ENCODE measurements around the gene MX1. TPM values are rescaled to one million over a fixed set of nuclear protein-coding genes. Genes with fewer than 3 reads are reported as not detected.
A peak's percentile ranks its signal among the peaks of the same experiment; 100 is the strongest.

MX1 gene
- total RNA-seq, 1 donor from 2014 or later = 420 TPM

DNA sequence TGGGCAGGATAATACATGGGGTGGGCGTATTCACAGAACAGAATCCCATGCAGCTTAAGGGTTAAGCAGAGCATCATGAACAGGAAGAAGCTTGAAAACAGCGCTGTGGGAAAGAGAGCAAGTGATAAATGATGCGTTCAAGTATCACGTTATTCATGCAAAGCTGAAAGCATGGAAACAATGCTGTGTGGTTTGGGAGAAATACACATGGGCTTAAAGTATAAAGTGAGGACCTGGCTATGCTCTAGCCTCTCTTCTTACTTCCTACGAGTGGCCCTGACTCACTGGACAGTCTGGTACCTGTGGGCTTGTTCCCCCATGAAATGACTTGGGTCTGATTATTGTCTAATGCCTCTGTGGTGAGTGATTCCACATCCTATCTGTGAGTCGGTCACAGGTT lies 56.3 kb downstream of the MX1 start:
- Mint-ChIP-seq H3K27ac (ENCODE audit: unreplicated experiment) (peak overlapping the region; percentile 88), H3K9me3 (ENCODE audit: unreplicated experiment) (no peaks in the 10 kb centered on the region), H3K27me3 (ENCODE audit: low read depth, unreplicated experiment) (no peaks in the 10 kb centered on the region), H3K4me3 (ENCODE audit: unreplicated experiment) (no peak overlapping the region), H3K36me3 (ENCODE audit: low read depth, unreplicated experiment) (no peaks in the 10 kb centered on the region), H3K4me1 (ENCODE audit: low read depth, unreplicated experiment) (peaks cover 57% of the 10 kb centered on the region)
- H3K9me3 ChIP-seq (ENCODE audit: insufficient read depth, low read depth, low read length) = no peaks in the 10 kb centered on the region
- no peaks in the 10 kb centered on the region for H3K27me3 ChIP-seq (ENCODE audit: insufficient read depth, low read length)
- H3K4me1 ChIP-seq (ENCODE audit: insufficient read depth, low read length) = peaks cover 28% of the 10 kb centered on the region
- DNase-seq (ENCODE audit: low read depth) (peak; percentile 97), FAIRE-seq (peak; percentile 29)
- no peaks in the 10 kb centered on the region for H3K36me3 ChIP-seq (ENCODE audit: insufficient read depth, low read length)
- H4K20me1 ChIP-seq (ENCODE audit: insufficient read depth, low read length) = no peaks in the 10 kb centered on the region
- H3K79me2 ChIP-seq (ENCODE audit: insufficient read depth, low read length) = no peaks in the 10 kb centered on the region
- H3K9ac ChIP-seq (ENCODE audit: low read length) = peak overlapping the region; percentile 32
- H3K27ac ChIP-seq (ENCODE audit: low read depth, low read length) = peak overlapping the region; percentile 44
- TF ChIP-seq, protein P1, sequence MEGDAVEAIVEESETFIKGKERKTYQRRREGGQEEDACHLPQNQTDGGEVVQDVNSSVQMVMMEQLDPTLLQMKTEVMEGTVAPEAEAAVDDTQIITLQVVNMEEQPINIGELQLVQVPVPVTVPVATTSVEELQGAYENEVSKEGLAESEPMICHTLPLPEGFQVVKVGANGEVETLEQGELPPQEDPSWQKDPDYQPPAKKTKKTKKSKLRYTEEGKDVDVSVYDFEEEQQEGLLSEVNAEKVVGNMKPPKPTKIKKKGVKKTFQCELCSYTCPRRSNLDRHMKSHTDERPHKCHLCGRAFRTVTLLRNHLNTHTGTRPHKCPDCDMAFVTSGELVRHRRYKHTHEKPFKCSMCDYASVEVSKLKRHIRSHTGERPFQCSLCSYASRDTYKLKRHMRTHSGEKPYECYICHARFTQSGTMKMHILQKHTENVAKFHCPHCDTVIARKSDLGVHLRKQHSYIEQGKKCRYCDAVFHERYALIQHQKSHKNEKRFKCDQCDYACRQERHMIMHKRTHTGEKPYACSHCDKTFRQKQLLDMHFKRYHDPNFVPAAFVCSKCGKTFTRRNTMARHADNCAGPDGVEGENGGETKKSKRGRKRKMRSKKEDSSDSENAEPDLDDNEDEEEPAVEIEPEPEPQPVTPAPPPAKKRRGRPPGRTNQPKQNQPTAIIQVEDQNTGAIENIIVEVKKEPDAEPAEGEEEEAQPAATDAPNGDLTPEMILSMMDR (IDR thresholded peaks at IDR 0.05; ENCODE audit: insufficient read depth, low read depth, low read length) = no peak
- TF ChIP-seq EZH2 (IDR thresholded peaks at IDR 0.05; ENCODE audit: insufficient read depth, low read length) = no peak
- H3K4me3 ChIP-seq (ENCODE audit: insufficient read depth, low read depth, low read length) = no peak overlapping the region
- peak overlapping the region; percentile 71 for H3K4me2 ChIP-seq (ENCODE audit: low read length)
- H2AFZ ChIP-seq (ENCODE audit: low read depth, low read length) = peak overlapping the region; percentile 29

DNA sequence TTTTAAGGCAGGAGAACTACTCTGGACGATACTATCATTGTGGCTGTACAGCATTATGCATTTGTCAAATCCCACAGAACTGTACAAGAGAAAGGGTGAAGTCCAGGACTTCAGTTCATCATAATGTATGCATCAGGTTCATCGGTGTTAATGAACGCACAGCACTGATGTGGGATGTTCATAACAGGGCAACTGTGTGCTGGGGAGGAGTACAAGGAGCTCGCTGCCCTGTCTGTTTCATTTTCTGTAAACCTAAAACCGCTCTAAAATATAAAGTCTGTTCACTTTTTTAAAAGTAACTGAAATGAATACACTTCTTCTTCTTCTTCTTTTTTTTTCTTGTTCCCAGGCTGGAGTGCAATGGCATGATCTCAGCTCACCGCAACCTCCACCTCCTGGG lies 56.9 kb downstream of the MX1 start:
- H3K4me1 Mint-ChIP-seq (ENCODE audit: low read depth, unreplicated experiment) = peaks cover 52% of the 10 kb centered on the region
- no peaks in the 10 kb centered on the region for H4K20me1 ChIP-seq (ENCODE audit: insufficient read depth, low read length)
- no peaks in the 10 kb centered on the region for H3K36me3 ChIP-seq (ENCODE audit: insufficient read depth, low read length)
- no peaks in the 10 kb centered on the region for H3K9me3 Mint-ChIP-seq (ENCODE audit: unreplicated experiment)
- peaks cover 28% of the 10 kb centered on the region for H3K4me1 ChIP-seq (ENCODE audit: insufficient read depth, low read length)
- H3K9ac ChIP-seq (ENCODE audit: low read length) = peak overlapping the region; percentile 32
- FAIRE-seq (no peak), DNase-seq (ENCODE audit: low read depth) (no peak)
- peak overlapping the region; percentile 44 for H3K27ac ChIP-seq (ENCODE audit: low read depth, low read length)
- H3K4me2 ChIP-seq (ENCODE audit: low read length) = peak overlapping the region; percentile 71
- no peaks in the 10 kb centered on the region for H3K36me3 Mint-ChIP-seq (ENCODE audit: low read depth, unreplicated experiment)
- no peaks in the 10 kb centered on the region for H3K9me3 ChIP-seq (ENCODE audit: insufficient read depth, low read depth, low read length)
- no peak overlapping the region for H2AFZ ChIP-seq (ENCODE audit: low read depth, low read length)
- peak overlapping the region; percentile 88 for H3K27ac Mint-ChIP-seq (ENCODE audit: unreplicated experiment)
- no peaks in the 10 kb centered on the region for H3K27me3 Mint-ChIP-seq (ENCODE audit: low read depth, unreplicated experiment)
- TF ChIP-seq, protein P1 (IDR thresholded peaks at IDR 0.05; ENCODE audit: insufficient read depth, low read depth, low read length) = no peak
- TF ChIP-seq EZH2 (IDR thresholded peaks at IDR 0.05; ENCODE audit: insufficient read depth, low read length) = no peak
- H3K4me3 ChIP-seq (ENCODE audit: insufficient read depth, low read depth, low read length) = no peak overlapping the region
- H3K27me3 ChIP-seq (ENCODE audit: insufficient read depth, low read length) = no peaks in the 10 kb centered on the region
- no peaks in the 10 kb centered on the region for H3K79me2 ChIP-seq (ENCODE audit: insufficient read depth, low read length)
- no peak overlapping the region for H3K4me3 Mint-ChIP-seq (ENCODE audit: unreplicated experiment)

DNA sequence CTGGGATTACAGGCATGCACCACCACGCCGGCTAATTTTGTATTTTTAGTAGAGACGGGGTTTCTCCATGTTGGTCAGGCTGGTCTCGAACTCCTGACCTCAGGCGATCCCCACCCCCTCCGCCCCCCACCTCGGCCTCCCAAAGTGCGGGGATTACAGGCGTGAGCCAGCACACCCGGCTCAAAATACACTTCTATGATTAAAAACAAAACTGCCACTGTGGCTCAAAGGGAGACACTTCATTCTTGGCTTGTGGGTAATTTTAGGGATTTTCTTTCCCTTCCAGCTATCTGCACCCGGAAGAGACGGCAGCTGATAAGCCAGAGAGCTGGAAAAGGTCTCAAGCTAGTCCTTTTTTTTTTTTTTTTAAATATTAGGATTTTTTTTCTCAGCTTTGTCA lies 57.4 kb downstream of the MX1 start:
- Mint-ChIP-seq H3K27ac (ENCODE audit: unreplicated experiment) (no peak overlapping the region), H3K36me3 (ENCODE audit: low read depth, unreplicated experiment) (no peaks in the 10 kb centered on the region), H3K4me3 (ENCODE audit: unreplicated experiment) (no peak overlapping the region), H3K9me3 (ENCODE audit: unreplicated experiment) (no peaks in the 10 kb centered on the region), H3K27me3 (ENCODE audit: low read depth, unreplicated experiment) (no peaks in the 10 kb centered on the region), H3K4me1 (ENCODE audit: low read depth, unreplicated experiment) (peaks cover 50% of the 10 kb centered on the region)
- FAIRE-seq = no peak
- TF ChIP-seq, protein P1 (IDR thresholded peaks at IDR 0.05; ENCODE audit: insufficient read depth, low read depth, low read length) = no peak
- TF ChIP-seq EZH2 (IDR thresholded peaks at IDR 0.05; ENCODE audit: insufficient read depth, low read length) = no peak
- H3K4me1 ChIP-seq (ENCODE audit: insufficient read depth, low read length) = peaks cover 28% of the 10 kb centered on the region
- H4K20me1 ChIP-seq (ENCODE audit: insufficient read depth, low read length) = no peaks in the 10 kb centered on the region
- no peaks in the 10 kb centered on the region for H3K9me3 ChIP-seq (ENCODE audit: insufficient read depth, low read depth, low read length)
- H2AFZ ChIP-seq (ENCODE audit: low read depth, low read length) = no peak overlapping the region
- H3K4me3 ChIP-seq (ENCODE audit: insufficient read depth, low read depth, low read length) = no peak overlapping the region
- H3K79me2 ChIP-seq (ENCODE audit: insufficient read depth, low read length) = no peaks in the 10 kb centered on the region
- H3K36me3 ChIP-seq (ENCODE audit: insufficient read depth, low read length) = no peaks in the 10 kb centered on the region
- H3K27me3 ChIP-seq (ENCODE audit: insufficient read depth, low read length) = no peaks in the 10 kb centered on the region
- H3K4me2 ChIP-seq (ENCODE audit: low read length) = no peak overlapping the region
- DNase-seq (ENCODE audit: low read depth) = no peak
- H3K9ac ChIP-seq (ENCODE audit: low read length) = no peak overlapping the region
- H3K27ac ChIP-seq (ENCODE audit: low read depth, low read length) = no peak overlapping the region
